ENCODE data around the gene ZNF710. TPM values are rescaled to one million over a fixed set of nuclear protein-coding genes. Genes with fewer than 3 reads are reported as not detected.
A peak's percentile ranks its signal among the peaks of the same experiment; 100 is the strongest.
"Not testable (repeated sequence)": the region's sequence is repeated elsewhere in the genome, so short reads cannot be mapped to it uniquely, and the experiment has no call there.

Gene ZNF710, protein sequence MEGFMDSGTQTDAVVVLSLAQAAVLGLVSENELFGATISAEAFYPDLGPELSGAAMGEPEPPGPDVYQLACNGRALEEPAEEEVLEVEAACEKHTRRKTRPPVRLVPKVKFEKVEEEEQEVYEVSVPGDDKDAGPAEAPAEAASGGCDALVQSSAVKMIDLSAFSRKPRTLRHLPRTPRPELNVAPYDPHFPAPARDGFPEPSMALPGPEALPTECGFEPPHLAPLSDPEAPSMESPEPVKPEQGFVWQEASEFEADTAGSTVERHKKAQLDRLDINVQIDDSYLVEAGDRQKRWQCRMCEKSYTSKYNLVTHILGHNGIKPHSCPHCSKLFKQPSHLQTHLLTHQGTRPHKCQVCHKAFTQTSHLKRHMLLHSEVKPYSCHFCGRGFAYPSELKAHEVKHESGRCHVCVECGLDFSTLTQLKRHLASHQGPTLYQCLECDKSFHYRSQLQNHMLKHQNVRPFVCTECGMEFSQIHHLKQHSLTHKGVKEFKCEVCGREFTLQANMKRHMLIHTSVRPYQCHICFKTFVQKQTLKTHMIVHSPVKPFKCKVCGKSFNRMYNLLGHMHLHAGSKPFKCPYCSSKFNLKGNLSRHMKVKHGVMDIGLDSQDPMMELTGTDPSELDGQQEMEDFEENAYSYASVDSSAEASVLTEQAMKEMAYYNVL
- 10 to 100 TPM; 22.7 to 24.9 TPM for total RNA-seq

DNA sequence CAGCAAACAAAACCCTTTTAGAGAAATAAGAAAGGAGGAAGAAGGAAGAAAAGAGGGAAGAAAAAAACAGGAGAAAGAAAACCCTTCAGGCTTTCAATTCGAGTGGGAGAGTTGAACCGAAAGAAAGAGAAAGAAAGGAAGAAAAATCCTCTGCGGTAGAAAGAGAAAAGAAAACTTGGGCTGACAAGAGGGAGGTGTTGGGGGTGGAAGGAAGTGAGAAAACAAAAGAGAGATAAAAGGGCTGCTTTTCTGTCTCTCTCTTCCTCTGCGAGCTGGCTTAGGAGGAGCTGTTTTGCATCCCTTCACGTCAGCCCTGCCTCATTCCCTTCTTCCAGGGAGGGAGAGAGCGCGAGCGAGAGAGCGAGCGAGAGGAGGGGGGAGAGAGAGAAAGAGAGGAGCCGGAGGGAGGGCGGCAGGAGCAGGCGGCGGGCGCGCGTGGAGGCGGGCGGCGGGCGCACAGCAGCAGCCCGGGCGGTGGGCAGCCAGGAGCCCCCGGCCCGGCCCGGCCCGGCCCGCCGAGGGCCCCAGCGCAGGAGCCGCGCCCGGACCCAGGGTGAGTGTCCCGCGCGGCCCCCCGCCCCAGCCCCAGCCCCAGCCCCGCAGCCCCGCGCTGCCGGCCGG is at the start of gene ZNF710:
Gene ZNF710 (plus strand): TSS at position 263 of the 621 bp plus-strand sequence. CDS start 65,814 bp downstream, outside the sequence.
- Mint-ChIP-seq H3K27me3 (ENCODE audit: low read depth) (peaks cover 7% of the 10 kb centered on the region), H3K27ac (peak within 1 kb of the TSS; percentile 96), H3K4me3 (peak within 1 kb of the TSS; percentile 90), H3K36me3 (ENCODE audit: low read depth) (peaks cover 15% of the 10 kb centered on the region), H3K4me1 (ENCODE audit: low read depth) (peaks cover 44% of the 10 kb centered on the region), H3K9me3 (ENCODE audit: insufficient read depth) (no peaks in the 10 kb centered on the region)
- CTCF ChIA-PET: interaction anchor here (1.0 to 1.6 kb wide), 2 partner anchors 59 to 103 kb away, joined by 4 read pairs; no protein-coding TSS in a partner anchor
- ATAC-seq (peak; percentile 38), DNase-seq (peak; percentile 37)
- POLR2A ChIA-PET: interaction anchor here (0.6 to 2.0 kb wide), 6 partner anchors 30 to 929 kb away, joined by 3 to 7 read pairs (median 4); partner anchors contain the start of genes AP3S2 and IDH2

DNA sequence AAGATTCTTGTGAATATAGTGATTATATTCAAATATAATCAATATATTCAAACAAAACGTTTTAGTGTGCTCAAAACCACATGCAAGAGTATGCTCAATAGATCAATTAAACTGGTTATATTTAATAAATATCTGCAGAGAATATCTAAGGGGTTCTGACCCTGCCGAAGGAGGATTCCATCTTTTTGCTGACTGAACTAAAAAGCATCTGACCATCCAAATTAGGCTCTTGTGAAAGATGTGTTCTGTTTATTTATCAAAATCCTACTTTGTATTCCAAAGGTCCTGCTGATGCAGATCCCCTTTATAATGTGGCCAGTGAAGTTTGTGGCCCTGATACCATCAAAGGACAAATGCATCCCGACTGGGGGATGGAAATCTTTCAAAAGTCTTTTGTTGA is 46.6 kb upstream of the ZNF710 start:
- no peak overlapping the region for H3K4me3 Mint-ChIP-seq
- H3K4me1 Mint-ChIP-seq (ENCODE audit: low read depth): no peaks in the 10 kb centered on the region
- DNase-seq (no peak), ATAC-seq (no peak)
- CTCF ChIA-PET: no interaction called here
- no peaks in the 10 kb centered on the region for H3K36me3 Mint-ChIP-seq (ENCODE audit: low read depth)
- H3K27me3 Mint-ChIP-seq (ENCODE audit: low read depth): peaks cover 4% of the 10 kb centered on the region
- no peaks in the 10 kb centered on the region for H3K9me3 Mint-ChIP-seq (ENCODE audit: insufficient read depth)
- H3K27ac Mint-ChIP-seq: no peak overlapping the region
- POLR2A ChIA-PET: no interaction called here

DNA sequence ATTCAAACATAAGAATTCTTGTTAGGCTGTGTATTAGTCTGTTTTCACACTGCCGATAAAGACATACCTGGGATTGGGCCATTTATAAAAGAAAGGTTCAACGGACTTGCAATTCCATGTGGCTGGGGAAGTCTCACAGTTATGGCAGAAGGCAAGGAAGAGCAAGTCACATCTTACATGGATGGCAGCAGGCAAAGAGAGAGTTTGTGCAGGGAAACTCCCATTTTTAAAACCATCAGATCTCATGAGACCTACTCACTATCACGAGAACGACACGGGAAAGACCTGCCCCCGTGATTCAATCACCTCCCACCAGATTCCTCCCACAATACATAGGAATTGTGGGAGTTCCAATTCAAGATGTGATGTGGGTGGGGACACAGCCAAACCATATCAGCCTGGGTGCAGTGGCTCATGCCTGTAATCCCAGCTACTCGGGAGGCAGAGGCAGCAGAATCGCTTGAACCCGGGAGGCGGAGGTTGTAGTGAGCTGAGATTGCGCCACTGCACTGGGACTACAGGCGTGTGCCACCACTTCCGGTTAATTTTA is 45.6 kb upstream of the ZNF710 start:
- H3K9me3 Mint-ChIP-seq (ENCODE audit: insufficient read depth); POLR2A ChIA-PET; CTCF ChIA-PET; DNase-seq; ATAC-seq; H3K36me3 Mint-ChIP-seq (ENCODE audit: low read depth); H3K4me3 Mint-ChIP-seq; H3K27me3 Mint-ChIP-seq (ENCODE audit: low read depth); H3K4me1 Mint-ChIP-seq (ENCODE audit: low read depth); H3K27ac Mint-ChIP-seq: not testable (repeated sequence)

DNA sequence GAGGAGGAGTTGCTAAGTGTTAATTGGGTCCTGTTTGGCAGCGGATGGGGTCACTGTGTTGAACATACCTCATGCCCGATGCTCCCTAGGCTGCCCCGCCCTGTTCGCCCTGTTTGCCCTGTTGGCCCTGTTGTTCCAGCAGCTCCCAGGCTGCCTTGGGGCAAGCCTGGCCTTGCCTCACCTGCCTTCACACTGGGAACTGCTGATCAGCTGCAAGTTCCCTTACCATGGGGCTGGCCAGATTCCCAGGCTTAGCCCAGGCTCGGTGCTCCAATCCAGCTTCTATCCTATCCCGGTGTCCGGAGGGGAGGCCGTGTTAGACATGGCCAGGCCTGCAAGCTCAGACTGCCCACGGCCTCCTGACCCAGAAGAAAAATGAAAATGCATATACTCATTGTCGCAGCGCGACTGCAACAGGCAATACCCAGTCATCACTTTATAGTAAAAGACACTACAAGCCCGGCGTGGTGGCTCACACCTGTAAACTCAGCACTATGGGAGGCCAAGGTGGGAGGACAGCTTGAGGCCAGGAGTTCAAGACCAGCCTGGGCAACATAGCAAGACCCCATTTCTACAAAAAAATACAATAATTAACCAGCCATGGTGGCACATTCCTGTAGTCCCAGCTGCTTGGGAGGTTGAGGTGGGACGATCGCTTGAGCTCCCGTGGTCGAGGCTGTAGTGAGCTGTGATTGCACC is 42.9 kb upstream of the ZNF710 start:
- no peak for DNase-seq
- Mint-ChIP-seq H3K36me3 (ENCODE audit: low read depth) (no peaks in the 10 kb centered on the region), H3K27me3 (ENCODE audit: low read depth) (peaks cover 4% of the 10 kb centered on the region), H3K4me1 (ENCODE audit: low read depth) (no peaks in the 10 kb centered on the region), H3K4me3 (no peak overlapping the region), H3K9me3 (ENCODE audit: insufficient read depth) (no peaks in the 10 kb centered on the region), H3K27ac (no peak overlapping the region)
- CTCF ChIA-PET: interaction anchor here (1.2 kb wide), 1 partner anchor 60 kb away, joined by 3 read pairs; no protein-coding TSS in a partner anchor
- ATAC-seq: no peak
- POLR2A ChIA-PET: no interaction called here

DNA sequence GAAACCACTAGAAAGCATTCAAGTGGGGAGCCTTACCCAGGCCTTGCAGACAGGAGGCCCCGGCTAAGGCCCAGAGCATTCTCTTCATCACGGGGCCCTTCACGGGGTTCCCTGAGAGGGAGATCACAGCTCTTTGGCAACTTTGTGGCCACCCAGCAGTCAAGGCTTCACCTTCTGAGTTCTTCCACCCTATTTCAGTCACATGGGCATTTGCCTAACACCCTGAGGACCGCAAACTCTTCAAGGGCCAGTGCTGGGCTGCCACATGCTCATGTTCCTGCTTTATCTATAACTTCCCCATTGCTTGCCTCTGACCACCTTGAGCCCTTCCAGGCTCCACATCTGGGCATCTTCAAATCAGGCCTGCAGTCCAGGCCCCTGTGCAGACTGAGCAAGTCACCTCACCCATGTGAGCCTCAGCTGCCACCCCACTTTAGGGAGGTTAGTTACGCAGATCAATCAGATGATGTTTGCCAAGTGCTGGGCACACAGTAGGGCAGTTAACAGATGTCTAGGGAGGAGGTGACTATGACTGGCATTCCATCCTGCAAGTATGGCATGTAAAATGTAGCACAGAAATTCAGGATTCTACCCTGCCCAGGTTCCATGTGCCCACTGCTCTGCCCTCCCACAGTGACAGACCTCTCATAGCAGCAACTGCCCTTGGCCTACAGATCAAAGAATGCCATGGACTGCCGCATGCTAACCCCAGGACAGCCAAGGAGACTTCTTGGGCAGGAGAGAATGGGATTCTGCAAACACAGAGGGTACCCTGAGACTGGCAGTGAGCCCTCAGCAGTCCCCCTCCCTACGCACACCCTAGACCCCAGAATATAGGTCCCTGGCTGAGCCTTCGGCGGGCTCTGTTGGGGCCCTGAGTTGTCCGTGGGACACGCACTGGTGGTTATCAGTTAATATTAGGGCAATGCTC is 37.6 kb upstream of the ZNF710 start:
- ChIA-PET POLR2A (no interaction called here), CTCF (interaction anchor here (0.8 to 1.2 kb wide), 4 partner anchors 59 to 202 kb away, joined by 3 to 5 read pairs (median 3); no protein-coding TSS in a partner anchor)
- H3K9me3 Mint-ChIP-seq (ENCODE audit: insufficient read depth): no peaks in the 10 kb centered on the region

DNA sequence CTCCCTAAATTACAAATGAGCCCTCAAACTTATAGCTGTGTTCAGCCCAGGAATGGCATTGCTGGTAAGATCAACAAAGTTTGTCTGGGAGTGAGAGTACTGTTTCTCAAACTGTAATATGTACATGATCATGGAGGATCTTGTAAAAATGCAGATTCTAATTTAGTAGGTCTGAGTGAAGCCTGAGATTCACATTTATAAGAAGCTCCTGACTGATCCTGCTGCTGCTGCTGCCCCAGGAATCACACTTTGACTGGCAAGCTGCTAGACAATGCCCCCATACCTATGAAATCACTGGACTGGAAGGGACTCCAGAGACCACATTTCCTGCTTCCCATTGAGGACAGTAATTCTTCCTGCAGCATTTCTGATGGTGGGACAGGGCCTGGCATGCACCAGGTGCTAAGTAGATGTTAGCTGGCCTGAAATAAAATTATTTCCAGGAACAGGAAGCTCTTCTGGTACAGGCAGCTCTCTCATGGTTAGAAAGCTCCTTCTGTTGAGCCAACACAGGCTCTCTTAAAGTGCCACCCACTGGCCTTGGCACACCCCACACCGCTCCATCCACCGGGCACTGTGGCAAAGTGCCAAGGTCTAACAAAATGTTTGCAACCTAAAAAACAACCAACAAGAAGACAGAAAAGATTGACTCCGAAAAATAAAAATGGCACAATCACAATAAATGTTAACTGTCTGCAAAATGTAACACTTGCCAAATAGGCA is 36.7 kb upstream of the ZNF710 start:
- DNase-seq (no peak), ATAC-seq (peak; percentile 51)
- H3K4me1 Mint-ChIP-seq (ENCODE audit: low read depth): peaks cover 12% of the 10 kb centered on the region
- POLR2A ChIA-PET: no interaction called here
- peaks cover 10% of the 10 kb centered on the region for H3K27me3 Mint-ChIP-seq (ENCODE audit: low read depth)
- no peaks in the 10 kb centered on the region for H3K36me3 Mint-ChIP-seq (ENCODE audit: low read depth)
- CTCF ChIA-PET: interaction anchor here (0.8 to 1.2 kb wide), 4 partner anchors 58 to 203 kb away, joined by 3 to 5 read pairs (median 3); no protein-coding TSS in a partner anchor
- no peak overlapping the region for H3K4me3 Mint-ChIP-seq
- peak overlapping the region; percentile 64 for H3K27ac Mint-ChIP-seq
- H3K9me3 Mint-ChIP-seq (ENCODE audit: insufficient read depth): no peaks in the 10 kb centered on the region

More for the DNA sequence above, 37.6 kb upstream of the ZNF710 start:
- peaks cover 7% of the 10 kb centered on the region for H3K27me3 Mint-ChIP-seq (ENCODE audit: low read depth)
- ATAC-seq (no peak), DNase-seq (no peak)
- H3K27ac Mint-ChIP-seq: no peak overlapping the region
- H3K4me3 Mint-ChIP-seq: no peak overlapping the region
- no peaks in the 10 kb centered on the region for H3K36me3 Mint-ChIP-seq (ENCODE audit: low read depth)
- H3K4me1 Mint-ChIP-seq (ENCODE audit: low read depth): peaks cover 12% of the 10 kb centered on the region

DNA sequence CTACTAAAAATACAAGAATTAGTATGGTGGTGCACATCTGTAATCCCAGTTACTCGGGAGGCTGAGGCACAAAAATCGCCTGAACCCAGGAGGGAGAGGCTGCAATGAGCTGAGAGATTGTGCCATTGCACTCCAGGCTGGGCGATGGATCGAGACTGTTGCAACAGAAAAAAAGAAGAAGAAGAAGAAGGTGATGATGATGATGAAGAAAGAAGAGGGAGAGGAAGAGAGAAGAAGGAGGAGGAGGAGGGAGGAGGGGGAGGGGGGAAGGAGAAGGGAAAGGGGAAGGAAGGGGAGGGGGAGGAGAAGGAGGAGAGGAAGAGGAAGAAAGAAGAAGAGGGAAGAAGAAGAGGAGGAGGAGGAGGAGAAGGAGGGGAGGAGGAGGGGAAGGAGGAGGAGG is 33.2 kb upstream of the ZNF710 start:
- ATAC-seq (no peak), DNase-seq (no peak)
- Mint-ChIP-seq H3K4me1 (ENCODE audit: low read depth) (peaks cover 12% of the 10 kb centered on the region), H3K4me3 (no peak overlapping the region), H3K9me3 (ENCODE audit: insufficient read depth) (no peaks in the 10 kb centered on the region), H3K27me3 (ENCODE audit: low read depth) (peaks cover 10% of the 10 kb centered on the region), H3K36me3 (ENCODE audit: low read depth) (no peaks in the 10 kb centered on the region), H3K27ac (no peak overlapping the region)
- ChIA-PET POLR2A (no interaction called here), CTCF (interaction anchor here (1.6 kb wide), 1 partner anchor 69 kb away, joined by 4 read pairs; no protein-coding TSS in a partner anchor)

DNA sequence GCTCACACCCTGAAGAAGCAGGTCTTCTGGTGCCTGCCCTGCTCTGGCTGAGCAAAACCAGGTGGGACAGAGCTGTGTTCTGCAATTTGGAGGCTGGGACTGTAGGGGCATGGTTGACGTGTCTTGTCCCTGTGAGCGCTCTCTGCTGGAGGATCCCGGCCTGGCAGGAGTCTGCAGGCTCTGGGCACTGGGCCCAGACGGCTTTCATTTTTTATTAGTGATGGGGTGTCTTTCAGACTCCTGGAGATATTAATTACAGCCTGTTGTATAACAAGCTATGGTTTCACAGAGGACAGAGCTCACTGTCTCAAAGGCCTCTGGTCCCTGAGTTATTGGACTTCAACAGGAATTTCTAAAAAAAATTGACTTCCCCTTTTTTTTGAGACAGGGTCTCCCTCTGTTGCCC is 29.5 kb upstream of the ZNF710 start:
- DNase-seq (peak; percentile 65), ATAC-seq (peak; percentile 93)
- CTCF ChIA-PET: interaction anchor here (0.9 to 1.7 kb wide), 8 partner anchors 13 to 211 kb away, joined by 3 to 7 read pairs (median 4); no protein-coding TSS in a partner anchor
- Mint-ChIP-seq H3K4me3 (no peak overlapping the region), H3K9me3 (ENCODE audit: insufficient read depth) (no peaks in the 10 kb centered on the region), H3K36me3 (ENCODE audit: low read depth) (no peaks in the 10 kb centered on the region), H3K4me1 (ENCODE audit: low read depth) (peaks cover 7% of the 10 kb centered on the region), H3K27me3 (ENCODE audit: low read depth) (peaks cover 12% of the 10 kb centered on the region), H3K27ac (no peak overlapping the region)
- POLR2A ChIA-PET: interaction anchor here (0.5 kb wide), 1 partner anchor 17 kb away, joined by 3 read pairs; no protein-coding TSS in a partner anchor

DNA sequence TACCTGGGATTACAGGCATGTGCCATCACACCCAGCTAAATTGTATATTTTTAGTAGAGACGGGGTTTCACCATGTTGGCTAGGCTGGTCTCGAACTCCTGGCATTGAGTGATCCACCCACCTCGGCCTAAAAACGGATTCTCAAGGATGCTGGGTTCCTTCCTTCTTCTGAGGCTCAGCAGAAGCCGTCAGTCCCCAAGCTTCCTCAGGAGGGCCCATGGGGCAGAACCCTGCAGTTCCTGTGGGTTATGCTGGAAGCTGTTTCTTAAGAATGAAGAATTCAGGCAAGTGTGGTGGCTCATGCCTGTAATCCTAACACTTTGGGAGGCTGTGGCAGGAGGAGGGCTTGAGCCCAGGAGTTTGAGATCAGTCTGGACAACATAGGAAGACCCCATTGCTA is 29.0 kb upstream of the ZNF710 start:
- Mint-ChIP-seq H3K27me3 (ENCODE audit: low read depth) (peaks cover 10% of the 10 kb centered on the region), H3K4me3 (no peak overlapping the region), H3K9me3 (ENCODE audit: insufficient read depth) (no peaks in the 10 kb centered on the region), H3K36me3 (ENCODE audit: low read depth) (no peaks in the 10 kb centered on the region), H3K27ac (no peak overlapping the region), H3K4me1 (ENCODE audit: low read depth) (peaks cover 7% of the 10 kb centered on the region)
- DNase-seq: no peak
- ChIA-PET POLR2A (interaction anchor here (0.6 kb wide), 1 partner anchor 785 kb away, joined by 3 read pairs; no protein-coding TSS in a partner anchor), CTCF (interaction anchor here (0.9 to 1.7 kb wide), 6 partner anchors 13 to 99 kb away, joined by 3 to 7 read pairs (median 4); no protein-coding TSS in a partner anchor)
- no peak for ATAC-seq

Data from activated CD8-positive, alpha-beta T cell treated with anti-CD3 and anti-CD28 coated beads, Interleukin-2, amount 10 ng/mL, durations not matched to agents 7 days and 5 days (primary cell).